ENCODE measurements around the gene TNFRSF25.
"Not testable (repeated sequence)": the region's sequence is repeated elsewhere in the genome, so short reads cannot be mapped to it uniquely, and the experiment has no call there.

TNFRSF25 gene

DNA sequence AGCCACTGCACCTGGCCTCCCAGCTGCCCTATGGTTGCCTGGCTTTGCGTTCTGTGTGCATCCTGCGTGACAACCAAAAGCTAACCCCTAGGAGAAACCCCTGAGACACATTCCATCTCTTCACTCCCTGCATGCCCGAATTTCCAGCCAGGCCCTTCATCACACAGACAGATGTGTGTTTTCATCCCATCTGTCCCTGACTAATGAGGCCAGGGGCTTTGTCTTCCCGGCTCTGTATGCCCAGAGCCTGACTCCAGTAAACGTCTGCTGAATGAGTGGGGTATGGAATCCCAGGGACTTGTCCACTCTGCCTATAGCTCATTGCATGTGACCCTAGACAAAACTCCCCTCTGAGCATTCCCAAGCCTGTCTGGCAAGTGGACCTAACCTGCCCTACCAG lies 31.8 kb downstream of the TNFRSF25 start:
- H3K9me2 ChIP-seq (ENCODE audit: low read depth, low read length), result no peaks in the 10 kb centered on the region
- no peaks in the 10 kb centered on the region for H3K4me1 ChIP-seq (ENCODE audit: insufficient read depth, low read length, severe bottlenecking)
- no peak overlapping the region for H3K4me3 ChIP-seq (ENCODE audit: low read depth, low read length, poor library complexity, severe bottlenecking)
- H3K4me2 ChIP-seq (ENCODE audit: low read length), result no peak overlapping the region
- no peaks in the 10 kb centered on the region for H3K79me2 ChIP-seq (ENCODE audit: insufficient read depth, low read length)
- no peaks in the 10 kb centered on the region for H3F3A ChIP-seq (ENCODE audit: insufficient read depth, low read length)
- no peak for TF ChIP-seq EZH2 (IDR thresholded peaks at IDR 0.05; ENCODE audit: borderline replicate concordance, low read length)
- TF ChIP-seq, protein P1, sequence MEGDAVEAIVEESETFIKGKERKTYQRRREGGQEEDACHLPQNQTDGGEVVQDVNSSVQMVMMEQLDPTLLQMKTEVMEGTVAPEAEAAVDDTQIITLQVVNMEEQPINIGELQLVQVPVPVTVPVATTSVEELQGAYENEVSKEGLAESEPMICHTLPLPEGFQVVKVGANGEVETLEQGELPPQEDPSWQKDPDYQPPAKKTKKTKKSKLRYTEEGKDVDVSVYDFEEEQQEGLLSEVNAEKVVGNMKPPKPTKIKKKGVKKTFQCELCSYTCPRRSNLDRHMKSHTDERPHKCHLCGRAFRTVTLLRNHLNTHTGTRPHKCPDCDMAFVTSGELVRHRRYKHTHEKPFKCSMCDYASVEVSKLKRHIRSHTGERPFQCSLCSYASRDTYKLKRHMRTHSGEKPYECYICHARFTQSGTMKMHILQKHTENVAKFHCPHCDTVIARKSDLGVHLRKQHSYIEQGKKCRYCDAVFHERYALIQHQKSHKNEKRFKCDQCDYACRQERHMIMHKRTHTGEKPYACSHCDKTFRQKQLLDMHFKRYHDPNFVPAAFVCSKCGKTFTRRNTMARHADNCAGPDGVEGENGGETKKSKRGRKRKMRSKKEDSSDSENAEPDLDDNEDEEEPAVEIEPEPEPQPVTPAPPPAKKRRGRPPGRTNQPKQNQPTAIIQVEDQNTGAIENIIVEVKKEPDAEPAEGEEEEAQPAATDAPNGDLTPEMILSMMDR (IDR thresholded peaks at IDR 0.05; ENCODE audit: low read length), result no peak
- peaks cover 5% of the 10 kb centered on the region; the same call in 1 of the 2 replicates for H3K27me3 ChIP-seq (ENCODE audit: insufficient read depth, low read length)
- no peaks in the 10 kb centered on the region for H4K20me1 ChIP-seq (ENCODE audit: insufficient read depth, low read length)
- H3K9me3 ChIP-seq (ENCODE audit: low read length), result no peaks in the 10 kb centered on the region
- no peak overlapping the region for H3K27ac ChIP-seq (ENCODE audit: low read depth, low read length, poor library complexity, severe bottlenecking)
- no peak overlapping the region for H3K9ac ChIP-seq (ENCODE audit: low read length)
- H2AFZ ChIP-seq (ENCODE audit: low read length), result no peak overlapping the region
- no peaks in the 10 kb centered on the region for H3K36me3 ChIP-seq (ENCODE audit: insufficient read depth, low read length)

DNA sequence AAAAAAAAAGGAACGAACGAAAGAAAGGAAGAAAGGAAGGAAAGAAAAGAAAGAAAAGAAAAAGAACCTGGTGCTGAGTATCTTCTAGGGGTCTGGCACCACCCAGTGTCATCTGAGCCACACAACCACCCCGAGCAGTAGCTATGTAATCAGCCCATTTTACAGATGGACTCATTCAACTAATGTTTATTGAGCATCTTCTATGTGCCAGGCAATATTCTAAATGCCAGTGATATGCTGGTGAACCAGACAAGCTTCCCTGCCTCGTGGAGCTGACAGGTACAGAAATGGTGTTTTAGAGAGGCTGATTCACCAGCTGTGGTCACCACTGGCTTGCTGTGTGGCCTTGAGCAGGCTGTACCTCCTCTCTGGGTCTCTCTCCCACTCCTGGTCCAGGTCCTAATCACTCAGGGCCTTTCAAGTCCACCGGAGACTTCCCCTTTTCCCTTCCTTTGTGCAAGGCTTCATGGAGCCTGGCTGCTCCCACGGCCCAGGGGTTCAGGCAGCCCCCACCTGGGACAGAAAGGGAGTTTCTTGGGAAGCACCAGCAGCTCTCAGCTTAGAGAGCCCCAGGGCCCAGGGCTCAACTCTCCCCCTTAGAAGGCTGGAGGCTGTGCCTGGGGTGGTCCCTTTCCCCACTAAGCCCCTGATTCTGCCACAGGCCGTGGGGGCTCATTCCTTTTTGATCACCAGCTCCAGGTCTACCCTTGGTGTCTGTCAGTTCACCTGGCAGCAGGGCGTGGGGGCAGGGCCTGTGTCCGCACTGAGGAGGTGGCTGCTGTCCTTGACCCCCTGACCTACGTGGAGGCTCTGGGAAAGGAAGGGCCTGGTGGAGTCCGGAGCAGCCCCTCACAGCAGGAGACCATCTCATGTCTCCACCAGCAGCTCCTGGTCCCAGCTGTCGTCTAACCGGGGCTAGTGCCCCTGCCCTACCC lies 34.1 kb downstream of the TNFRSF25 start:
- not testable (repeated sequence) for H3K27ac ChIP-seq (ENCODE audit: low read depth, low read length, poor library complexity, severe bottlenecking); H3K4me3 ChIP-seq (ENCODE audit: low read depth, low read length, poor library complexity, severe bottlenecking); H3K36me3 ChIP-seq (ENCODE audit: insufficient read depth, low read length); H3K4me2 ChIP-seq (ENCODE audit: low read length); H3K9ac ChIP-seq (ENCODE audit: low read length); H2AFZ ChIP-seq (ENCODE audit: low read length); H3F3A ChIP-seq (ENCODE audit: insufficient read depth, low read length); H3K79me2 ChIP-seq (ENCODE audit: insufficient read depth, low read length); H4K20me1 ChIP-seq (ENCODE audit: insufficient read depth, low read length); H3K9me2 ChIP-seq (ENCODE audit: low read depth, low read length); H3K4me1 ChIP-seq (ENCODE audit: insufficient read depth, low read length, severe bottlenecking); H3K9me3 ChIP-seq (ENCODE audit: low read length)
- H3K27me3 ChIP-seq (ENCODE audit: insufficient read depth, low read length), result peaks cover 13% of the 10 kb centered on the region; the same call in 1 of the 2 replicates

DNA sequence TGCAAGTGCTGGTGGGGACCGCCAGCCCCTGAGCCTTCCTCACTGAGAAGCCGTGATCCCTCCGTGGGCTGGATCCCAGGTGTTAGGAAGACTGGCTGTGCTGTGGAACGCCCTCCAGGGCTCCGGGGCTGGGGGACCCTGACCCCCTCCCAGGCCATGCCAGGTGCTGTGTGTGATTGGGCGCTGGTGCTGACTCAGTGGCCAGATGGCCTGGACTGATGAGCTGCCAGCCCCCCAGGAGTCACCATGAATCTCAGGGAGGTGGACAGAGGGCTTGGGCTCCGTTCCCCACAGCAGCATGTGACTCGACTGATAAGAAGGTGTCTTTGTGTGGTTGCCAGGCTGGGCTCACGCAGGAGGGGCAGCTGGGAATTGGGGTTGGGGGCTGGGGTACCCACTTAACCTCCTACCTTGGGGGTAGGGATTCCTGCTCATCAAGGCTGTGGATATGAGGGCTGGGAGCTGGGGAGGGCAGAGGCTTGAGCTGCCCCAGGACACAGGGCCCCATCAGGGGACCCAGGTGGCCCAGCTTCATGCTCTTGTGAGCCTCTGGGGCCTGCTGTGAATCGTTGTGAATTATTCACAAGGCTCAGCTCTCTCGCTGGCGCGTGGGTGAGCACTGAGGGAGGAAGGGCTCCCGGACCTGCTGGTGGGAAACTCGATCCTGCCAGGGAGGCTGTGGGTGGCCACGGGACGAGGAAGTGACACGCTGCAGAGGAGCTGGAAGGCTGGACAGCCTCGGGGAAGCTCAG lies 36.1 kb downstream of the TNFRSF25 start:
- not testable (repeated sequence) for H3K4me2 ChIP-seq (ENCODE audit: low read length); H3F3A ChIP-seq (ENCODE audit: insufficient read depth, low read length); H3K79me2 ChIP-seq (ENCODE audit: insufficient read depth, low read length); H3K9me3 ChIP-seq (ENCODE audit: low read length); H2AFZ ChIP-seq (ENCODE audit: low read length); H3K27ac ChIP-seq (ENCODE audit: low read depth, low read length, poor library complexity, severe bottlenecking); H4K20me1 ChIP-seq (ENCODE audit: insufficient read depth, low read length); H3K9me2 ChIP-seq (ENCODE audit: low read depth, low read length); H3K9ac ChIP-seq (ENCODE audit: low read length); H3K4me3 ChIP-seq (ENCODE audit: low read depth, low read length, poor library complexity, severe bottlenecking); H3K4me1 ChIP-seq (ENCODE audit: insufficient read depth, low read length, severe bottlenecking); H3K36me3 ChIP-seq (ENCODE audit: insufficient read depth, low read length)
- H3K27me3 ChIP-seq (ENCODE audit: insufficient read depth, low read length), result peaks cover 21% of the 10 kb centered on the region

DNA sequence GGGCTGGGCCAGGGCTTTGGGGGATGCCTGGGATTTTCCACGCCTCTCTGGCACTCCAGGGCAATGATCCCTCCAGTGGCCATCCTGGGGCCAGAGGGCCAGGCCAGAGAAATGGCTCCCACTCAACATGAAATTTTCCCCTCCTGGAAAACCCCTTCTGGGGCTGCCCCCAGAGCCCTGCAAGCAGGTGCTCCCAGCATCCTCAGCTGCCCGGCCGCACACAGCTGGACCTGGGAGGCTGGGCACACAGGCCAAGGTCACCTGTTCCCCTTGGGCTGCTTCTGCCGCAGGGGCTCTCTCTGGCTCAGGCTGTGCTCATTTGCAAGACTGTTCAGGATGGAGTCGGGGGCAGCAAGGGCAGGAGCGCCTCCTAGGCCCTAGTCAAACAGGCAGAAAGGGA lies 37.5 kb downstream of the TNFRSF25 start:
- not testable (repeated sequence) for H3K4me1 ChIP-seq (ENCODE audit: insufficient read depth, low read length, severe bottlenecking); H3K9ac ChIP-seq (ENCODE audit: low read length); H3K79me2 ChIP-seq (ENCODE audit: insufficient read depth, low read length); H3F3A ChIP-seq (ENCODE audit: insufficient read depth, low read length); H4K20me1 ChIP-seq (ENCODE audit: insufficient read depth, low read length); H3K9me2 ChIP-seq (ENCODE audit: low read depth, low read length); H3K36me3 ChIP-seq (ENCODE audit: insufficient read depth, low read length); H2AFZ ChIP-seq (ENCODE audit: low read length); H3K27ac ChIP-seq (ENCODE audit: low read depth, low read length, poor library complexity, severe bottlenecking); H3K9me3 ChIP-seq (ENCODE audit: low read length); H3K4me3 ChIP-seq (ENCODE audit: low read depth, low read length, poor library complexity, severe bottlenecking); H3K4me2 ChIP-seq (ENCODE audit: low read length)
- H3K27me3 ChIP-seq (ENCODE audit: insufficient read depth, low read length), result peaks cover 21% of the 10 kb centered on the region

All from OCI-LY1 (cell line).